ENCODE results near the gene GALK2. TPM values are rescaled to one million over a fixed set of nuclear protein-coding genes. Genes with fewer than 3 reads are reported as not detected.

The GALK2 gene
- total RNA-seq, 2 experiments from 2014 or later = 11.5 to 11.9 TPM

GRCh38 chr15:49286649-49287404 is 116.8 kb downstream of the GALK2 start:
- DNase-seq (no peak), ATAC-seq (ENCODE audit: poor library complexity) (no peak)
- intact Hi-C loops (cut with DNase I, micrococcal nuclease) = no loop called here
- no peaks in the 10 kb centered on the region for H3K4me1 ChIP-seq (ENCODE audit: insufficient read depth, low read length)
- H3K27me3 ChIP-seq (ENCODE audit: control insufficient read depth in 1 of 2, insufficient read depth in 2 of 2, low read length in 2 of 2) = no peaks in the 10 kb centered on the region
- POLR2A ChIA-PET = no interaction called here
- no peaks in the 10 kb centered on the region for H3K9me3 ChIP-seq (ENCODE audit: control insufficient read depth in 1 of 2, insufficient read depth in 1 of 2, low read length in 2 of 2)
- Mint-ChIP-seq H3K4me1 (ENCODE audit: low read depth) (peaks cover 8% of the 10 kb centered on the region), H3K4me3 (no peak overlapping the region), H3K36me3 (ENCODE audit: low read depth) (peaks cover 97% of the 10 kb centered on the region), H3K9me3 (no peaks in the 10 kb centered on the region), H3K27me3 (no peaks in the 10 kb centered on the region), H3K27ac (no peak overlapping the region)
- CTCF ChIA-PET = no interaction called here
- peaks cover 59% of the 10 kb centered on the region for H3K36me3 ChIP-seq (ENCODE audit: insufficient read depth, low read length)
- no peak for TF ChIP-seq CTCF (IDR thresholded peaks at IDR 0.05)
- no peak overlapping the region for H3K4me3 ChIP-seq (ENCODE audit: low read length)
- H3K27ac ChIP-seq (ENCODE audit: low read depth in 1 of 2, low read length in 2 of 2) = no peak overlapping the region

GRCh38 chr15:49287481-49287880 is 117.4 kb downstream of the GALK2 start:
- H3K27ac Mint-ChIP-seq = no peak overlapping the region
- Histone ChIP-seq H3K4me1 (ENCODE audit: insufficient read depth, low read length) (no peaks in the 10 kb centered on the region), H3K9me3 (ENCODE audit: control insufficient read depth in 1 of 2, insufficient read depth in 1 of 2, low read length in 2 of 2) (no peaks in the 10 kb centered on the region), H3K36me3 (ENCODE audit: insufficient read depth, low read length) (peaks cover 58% of the 10 kb centered on the region), H3K27ac (ENCODE audit: low read depth in 1 of 2, low read length in 2 of 2) (no peak overlapping the region), H3K4me3 (ENCODE audit: low read length) (no peak overlapping the region), H3K27me3 (ENCODE audit: control insufficient read depth in 1 of 2, insufficient read depth in 2 of 2, low read length in 2 of 2) (no peaks in the 10 kb centered on the region)
- H3K4me3 Mint-ChIP-seq = no peak overlapping the region
- intact Hi-C loops (cut with DNase I, micrococcal nuclease) = no loop called here
- DNase-seq (no peak), ATAC-seq (ENCODE audit: poor library complexity) (no peak)
- H3K9me3 Mint-ChIP-seq = no peaks in the 10 kb centered on the region
- POLR2A ChIA-PET = no interaction called here
- TF ChIP-seq CTCF (IDR thresholded peaks at IDR 0.05) = no peak
- H3K27me3 Mint-ChIP-seq = no peaks in the 10 kb centered on the region
- peaks cover 8% of the 10 kb centered on the region for H3K4me1 Mint-ChIP-seq (ENCODE audit: low read depth)
- H3K36me3 Mint-ChIP-seq (ENCODE audit: low read depth) = peaks cover 97% of the 10 kb centered on the region
- CTCF ChIA-PET = no interaction called here

GRCh38 chr15:49288391-49288790 is 118.3 kb downstream of the GALK2 start:
- Histone ChIP-seq H3K27ac (ENCODE audit: low read depth in 1 of 2, low read length in 2 of 2) (no peak overlapping the region), H3K27me3 (ENCODE audit: control insufficient read depth in 1 of 2, insufficient read depth in 2 of 2, low read length in 2 of 2) (no peaks in the 10 kb centered on the region), H3K9me3 (ENCODE audit: control insufficient read depth in 1 of 2, insufficient read depth in 1 of 2, low read length in 2 of 2) (no peaks in the 10 kb centered on the region), H3K36me3 (ENCODE audit: insufficient read depth, low read length) (peaks cover 57% of the 10 kb centered on the region), H3K4me3 (ENCODE audit: low read length) (no peak overlapping the region), H3K4me1 (ENCODE audit: insufficient read depth, low read length) (no peaks in the 10 kb centered on the region)
- ChIA-PET CTCF (no interaction called here), POLR2A (no interaction called here)
- Mint-ChIP-seq H3K4me3 (no peak overlapping the region), H3K4me1 (ENCODE audit: low read depth) (peaks cover 8% of the 10 kb centered on the region), H3K27ac (no peak overlapping the region), H3K36me3 (ENCODE audit: low read depth) (peaks cover 97% of the 10 kb centered on the region), H3K27me3 (no peaks in the 10 kb centered on the region), H3K9me3 (no peaks in the 10 kb centered on the region)
- DNase-seq (no peak), ATAC-seq (ENCODE audit: poor library complexity) (no peak)
- TF ChIP-seq CTCF (IDR thresholded peaks at IDR 0.05) = no peak
- intact Hi-C loops (cut with DNase I, micrococcal nuclease) = no loop called here

All from CD4-positive, alpha-beta T cell (primary cell).